WERI-Rb-1 (cell line): ENCODE measurements around the gene CTIF.

Experiments
- DNase-seq: peaks from one replicate; pipeline ENCODE4 v3.0.0-alpha.2; 2020
- H3K27ac ChIP-seq: fragments of 250-450 bp; sonication (Bioruptor Pico); 2 replicates; pipeline ENCODE4 v1.5.1; 2020; ENCODE audit warnings: mild to moderate bottlenecking, moderate library complexity
- H3K27me3 ChIP-seq: fragments of 250-450 bp; sonication (Bioruptor Pico); 2 replicates; pipeline ENCODE4 v1.5.1; 2021; ENCODE audit warnings: mild to moderate bottlenecking, low read depth, moderate library complexity; ENCODE audit not compliant: insufficient read depth, severe bottlenecking
- H3K36me3 ChIP-seq: fragments of 250-450 bp; sonication (Bioruptor Pico); 2 replicates; pipeline ENCODE4 v1.5.1; 2020; ENCODE audit warnings: mild to moderate bottlenecking, moderate library complexity
- H3K4me3 ChIP-seq: 2 replicates; pipeline ENCODE4 v1.5.1; 2011; ENCODE audit warnings: low read depth, mild to moderate bottlenecking, control low read depth, low read length
- H3K9me3 ChIP-seq: fragments of 250-450 bp; sonication (Bioruptor Pico); 2 replicates; pipeline ENCODE4 v1.5.1; 2021; ENCODE audit warnings: mild to moderate bottlenecking, moderate library complexity; ENCODE audit not compliant: severe bottlenecking
- CTCF ChIP-seq: IDR thresholded peaks from 2 replicates; pipeline ENCODE4 v1.5.1; 2011; ENCODE audit warnings: low read depth, mild to moderate bottlenecking, control low read depth, inconsistent platforms, low read length

The CTIF gene

GRCh38 chr18:48851599-48851960 lies 312.7 kb downstream of the CTIF start:
- H3K27ac ChIP-seq, result no peak overlapping the region
- peaks cover 10% of the 10 kb centered on the region for H3K36me3 ChIP-seq
- no peak for TF ChIP-seq CTCF
- H3K27me3 ChIP-seq, result no peaks in the 10 kb centered on the region
- no peak for DNase-seq
- no peaks in the 10 kb centered on the region for H3K9me3 ChIP-seq
- H3K4me3 ChIP-seq, result no peak overlapping the region

- H3K36me3 ChIP-seq, result peaks cover 9% of the 10 kb centered on the region
- no peak for DNase-seq
- no peak overlapping the region for H3K27ac ChIP-seq
- H3K4me3 ChIP-seq, result no peak overlapping the region
- no peaks in the 10 kb centered on the region for H3K27me3 ChIP-seq
- H3K9me3 ChIP-seq, result no peaks in the 10 kb centered on the region
- TF ChIP-seq CTCF, result no peak
Observed at GRCh38 chr18:48852292-48852691, 313.5 kb downstream of the CTIF start.

GRCh38 chr18:48852794-48853193 lies 314.0 kb downstream of the CTIF start:
- TF ChIP-seq CTCF, result no peak
- DNase-seq, result no peak

GRCh38 chr18:48853588-48853987 lies 314.8 kb downstream of the CTIF start:
- Histone ChIP-seq H3K36me3 (peaks cover 15% of the 10 kb centered on the region), H3K27me3 (no peaks in the 10 kb centered on the region), H3K27ac (no peak overlapping the region), H3K9me3 (peaks cover 6% of the 10 kb centered on the region), H3K4me3 (no peak overlapping the region)
- TF ChIP-seq CTCF, result no peak
- no peak for DNase-seq

More at GRCh38 chr18:48852794-48853193, 314.0 kb downstream of the CTIF start:
- Histone ChIP-seq H3K27ac (no peak overlapping the region), H3K27me3 (no peaks in the 10 kb centered on the region), H3K4me3 (no peak overlapping the region), H3K36me3 (peaks cover 9% of the 10 kb centered on the region), H3K9me3 (no peaks in the 10 kb centered on the region)

- no peaks in the 10 kb centered on the region for H3K27me3 ChIP-seq
- DNase-seq, result no peak
- peaks cover 17% of the 10 kb centered on the region for H3K36me3 ChIP-seq
- H3K27ac ChIP-seq, result no peak overlapping the region
- TF ChIP-seq CTCF, result no peak
- peaks cover 6% of the 10 kb centered on the region for H3K9me3 ChIP-seq
- no peak overlapping the region for H3K4me3 ChIP-seq
Observed at GRCh38 chr18:48854780-48855179, 315.9 kb downstream of the CTIF start.
